ENCODE data around the gene SNED1. TPM values are rescaled to one million over a fixed set of nuclear protein-coding genes. Genes with fewer than 3 reads are reported as not detected.
A peak's percentile ranks its signal among the peaks of the same experiment; 100 is the strongest.

SNED1 gene
- total and polyA plus RNA-seq, 7 donors, result 0.69 to 37.1 (median 8.3) TPM

DNA sequence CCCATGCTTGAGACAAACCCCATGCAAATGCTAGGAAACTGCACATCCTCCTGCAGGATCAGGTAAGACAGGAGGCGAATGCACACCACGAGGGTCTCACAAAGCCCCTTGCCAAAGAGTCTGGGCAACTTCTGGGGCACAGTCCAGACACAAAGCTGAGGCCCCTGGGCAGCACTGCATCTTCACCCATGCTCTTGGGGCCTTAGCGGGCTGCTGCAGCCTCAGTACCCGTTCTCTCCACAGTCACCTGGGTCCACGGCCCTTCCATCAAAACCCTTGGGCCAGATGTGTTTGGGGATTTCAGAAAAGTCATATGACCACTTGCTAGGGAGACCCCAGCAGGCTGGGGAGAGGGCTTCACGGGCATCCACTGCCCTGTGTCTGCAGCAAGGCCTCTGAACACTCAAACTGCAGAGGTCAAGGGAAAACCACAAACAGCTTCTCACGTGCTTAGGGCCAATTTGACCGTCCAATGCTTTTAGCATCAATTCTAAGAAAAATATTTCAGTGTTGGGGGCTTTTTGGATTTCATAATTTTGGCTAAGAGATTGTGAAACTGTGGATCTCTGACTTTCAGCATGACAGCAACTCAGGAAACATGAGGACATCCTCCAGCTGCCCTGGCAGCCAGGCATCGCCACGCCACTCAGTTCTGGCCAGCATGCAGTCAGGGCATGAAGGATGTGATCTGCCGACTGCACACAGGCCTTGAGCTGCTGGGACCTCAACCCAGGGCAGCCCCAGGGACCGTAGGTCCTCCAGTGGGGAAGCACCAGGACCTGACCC lies 130.9 kb downstream of the SNED1 start:
- intact Hi-C loops (cut with DNase I), result no loop called here
- Histone ChIP-seq H3K4me1 (no peaks in the 10 kb centered on the region), H3K4me3 (no peak overlapping the region), H3K27ac (no peak overlapping the region), H3K27me3 (no peaks in the 10 kb centered on the region), H3K36me3 (no peaks in the 10 kb centered on the region), H3K9me3 (no peaks in the 10 kb centered on the region)
- TF ChIP-seq EP300 (IDR thresholded peaks at IDR 0.05), result no peak
- TF ChIP-seq, protein P1, sequence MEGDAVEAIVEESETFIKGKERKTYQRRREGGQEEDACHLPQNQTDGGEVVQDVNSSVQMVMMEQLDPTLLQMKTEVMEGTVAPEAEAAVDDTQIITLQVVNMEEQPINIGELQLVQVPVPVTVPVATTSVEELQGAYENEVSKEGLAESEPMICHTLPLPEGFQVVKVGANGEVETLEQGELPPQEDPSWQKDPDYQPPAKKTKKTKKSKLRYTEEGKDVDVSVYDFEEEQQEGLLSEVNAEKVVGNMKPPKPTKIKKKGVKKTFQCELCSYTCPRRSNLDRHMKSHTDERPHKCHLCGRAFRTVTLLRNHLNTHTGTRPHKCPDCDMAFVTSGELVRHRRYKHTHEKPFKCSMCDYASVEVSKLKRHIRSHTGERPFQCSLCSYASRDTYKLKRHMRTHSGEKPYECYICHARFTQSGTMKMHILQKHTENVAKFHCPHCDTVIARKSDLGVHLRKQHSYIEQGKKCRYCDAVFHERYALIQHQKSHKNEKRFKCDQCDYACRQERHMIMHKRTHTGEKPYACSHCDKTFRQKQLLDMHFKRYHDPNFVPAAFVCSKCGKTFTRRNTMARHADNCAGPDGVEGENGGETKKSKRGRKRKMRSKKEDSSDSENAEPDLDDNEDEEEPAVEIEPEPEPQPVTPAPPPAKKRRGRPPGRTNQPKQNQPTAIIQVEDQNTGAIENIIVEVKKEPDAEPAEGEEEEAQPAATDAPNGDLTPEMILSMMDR (IDR thresholded peaks at IDR 0.05), result no peak
- no peak for TF ChIP-seq POLR2AphosphoS5 (IDR thresholded peaks at IDR 0.05)
- no peak for TF ChIP-seq POLR2A (IDR thresholded peaks at IDR 0.05)
- peak; percentile 30 for DNase-seq
- WGBS, 2 donors, result 88 to 92% methylated on average over 12 of the region's 12 CpGs

DNA sequence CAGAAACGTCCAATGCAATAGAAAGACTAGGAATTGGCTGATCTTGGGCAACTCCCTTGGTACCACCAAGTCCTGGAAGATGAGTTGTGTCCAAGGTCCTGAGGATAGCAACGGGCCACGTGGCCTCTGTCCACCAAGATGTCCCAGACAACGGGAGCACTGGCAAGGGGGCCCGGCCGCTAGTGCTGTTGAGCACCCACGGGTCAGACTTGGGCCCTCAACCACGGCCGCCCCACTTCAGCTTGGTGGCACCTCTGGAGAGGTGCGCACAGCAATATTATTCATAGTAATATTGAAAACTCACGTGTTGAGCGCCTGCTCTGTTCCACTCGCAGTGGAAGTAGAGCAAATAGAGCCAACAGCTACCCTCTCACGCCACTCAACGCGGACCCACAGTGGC lies 131.9 kb downstream of the SNED1 start:
- 92 to 93% methylated on average over 16 of the region's 16 CpGs for WGBS, 2 donors
- TF ChIP-seq EP300 (IDR thresholded peaks at IDR 0.05), result no peak
- TF ChIP-seq POLR2A (IDR thresholded peaks at IDR 0.05), result no peak
- TF ChIP-seq, protein P1 (IDR thresholded peaks at IDR 0.05), result no peak
- no peak for TF ChIP-seq POLR2AphosphoS5 (IDR thresholded peaks at IDR 0.05)
- Histone ChIP-seq H3K4me3 (no peak overlapping the region), H3K27ac (no peak overlapping the region), H3K27me3 (no peaks in the 10 kb centered on the region), H3K9me3 (no peaks in the 10 kb centered on the region), H3K4me1 (no peaks in the 10 kb centered on the region), H3K36me3 (no peaks in the 10 kb centered on the region)
- DNase-seq, result peak; percentile 36
- intact Hi-C loops (cut with DNase I), result no loop called here

DNA sequence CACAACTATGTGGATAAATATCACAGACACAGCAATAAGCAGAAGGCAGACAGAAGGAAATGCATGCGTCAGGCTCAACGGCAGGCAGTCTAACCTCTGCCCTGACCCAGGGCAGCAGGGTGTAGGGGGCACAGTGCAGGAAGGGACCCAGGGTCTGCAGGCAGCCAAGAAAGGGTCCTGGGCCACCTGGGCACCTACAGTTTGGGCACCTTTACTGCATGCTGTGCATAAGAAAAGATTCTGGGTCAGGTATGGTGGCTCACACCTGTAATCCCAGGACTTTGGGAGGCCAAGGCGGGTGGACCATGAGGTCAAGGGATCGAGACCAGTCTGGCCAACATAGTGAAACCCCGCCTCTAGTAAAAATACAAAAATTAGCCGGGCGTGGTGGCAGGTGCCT lies 133.1 kb downstream of the SNED1 start:
- 90 to 93% methylated on average over 7 of the region's 7 CpGs for WGBS, 2 donors
- Histone ChIP-seq H3K36me3 (no peaks in the 10 kb centered on the region), H3K4me3 (no peak overlapping the region), H3K9me3 (no peaks in the 10 kb centered on the region), H3K4me1 (no peaks in the 10 kb centered on the region), H3K27me3 (no peaks in the 10 kb centered on the region), H3K27ac (no peak overlapping the region)
- TF ChIP-seq, protein P1 (IDR thresholded peaks at IDR 0.05), result no peak
- TF ChIP-seq POLR2AphosphoS5 (IDR thresholded peaks at IDR 0.05), result no peak
- no peak for TF ChIP-seq POLR2A (IDR thresholded peaks at IDR 0.05)
- no peak for TF ChIP-seq EP300 (IDR thresholded peaks at IDR 0.05)
- intact Hi-C loops (cut with DNase I), result no loop called here
- DNase-seq, result peak; percentile 15

DNA sequence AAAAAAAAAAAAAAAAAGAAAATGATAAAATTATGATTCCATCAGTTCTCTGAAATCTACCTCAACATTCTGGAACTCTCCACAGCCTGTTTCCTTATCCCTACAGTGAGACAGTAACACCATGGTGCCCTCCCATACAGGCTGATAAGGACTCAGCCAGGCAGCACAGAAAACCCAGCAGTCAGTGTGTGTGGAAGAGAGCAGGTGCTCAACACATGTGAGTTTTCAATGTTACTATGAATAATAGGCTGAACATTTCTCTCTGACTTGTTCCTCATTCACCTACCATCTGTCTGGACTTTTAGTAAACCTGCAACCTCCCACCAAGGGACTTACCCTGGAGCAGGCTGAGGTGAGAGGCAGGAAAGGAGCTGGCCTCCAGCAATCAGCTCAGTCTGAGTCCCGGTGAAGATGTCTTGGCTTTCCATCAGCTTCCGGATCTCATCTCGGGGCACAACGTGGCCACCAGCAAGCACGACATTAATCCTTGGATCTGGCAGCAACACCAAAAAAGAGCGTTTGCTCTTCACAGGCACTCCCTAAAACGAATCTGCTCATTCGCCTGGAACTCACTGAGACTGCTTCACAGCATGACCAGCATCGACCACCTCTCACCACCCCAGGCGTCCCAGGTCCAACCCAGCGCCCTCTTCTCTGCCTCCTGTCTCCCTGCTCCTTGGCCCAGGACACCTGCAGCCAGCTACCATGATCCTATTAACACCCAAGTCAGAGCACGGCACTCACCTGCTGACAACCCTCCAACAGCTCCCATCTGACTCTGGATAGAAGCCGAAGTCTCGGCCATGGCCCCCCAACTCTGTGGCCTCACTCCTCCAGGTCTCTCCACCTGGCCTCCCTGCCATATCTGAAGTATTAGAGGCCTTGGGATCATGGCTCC lies 134.4 kb downstream of the SNED1 start:
- no peaks in the 10 kb centered on the region for H3K36me3 ChIP-seq

More for the DNA sequence above, 134.4 kb downstream of the SNED1 start:
- H3K27ac ChIP-seq, result no peak overlapping the region
- no peaks in the 10 kb centered on the region for H3K9me3 ChIP-seq
- DNase-seq, result peak; percentile 48
- intact Hi-C loops (cut with DNase I), result no loop called here
- WGBS, 2 donors, result 93 to 94% methylated on average over 14 of the region's 14 CpGs
- no peaks in the 10 kb centered on the region for H3K4me1 ChIP-seq
- H3K27me3 ChIP-seq, result no peaks in the 10 kb centered on the region
- TF ChIP-seq POLR2A (IDR thresholded peaks at IDR 0.05) (no peak), POLR2AphosphoS5 (IDR thresholded peaks at IDR 0.05) (no peak), EP300 (IDR thresholded peaks at IDR 0.05) (no peak)
- TF ChIP-seq, protein P1 (IDR thresholded peaks at IDR 0.05), result no peak
- no peak overlapping the region for H3K4me3 ChIP-seq

All from sigmoid colon (tissue), 7 donors.